SU-DHL-6 (cell line): ENCODE data around the gene ESPN.

Experiments
- H2AFZ ChIP-seq: fragments of 200-600 bp; sonication (generic); 2 replicates; pipeline ENCODE4 v1.6.1; 2014; ENCODE audit warnings: low read depth, mild to moderate bottlenecking, moderate library complexity, mixed read lengths, antibody characterized with exemption, low read length; ENCODE audit not compliant: severe bottlenecking
- H3F3A ChIP-seq: fragments of 200-600 bp; shearing (Covaris generic); 2 replicates; pipeline ENCODE4 v1.6.0; 2016; ENCODE audit warnings: antibody characterized with exemption, mild to moderate bottlenecking; ENCODE audit not compliant: insufficient read depth
- H3K27ac ChIP-seq: fragments of 200-600 bp; sonication (generic); 2 replicates; pipeline ENCODE4 v1.5.1; 2016; ENCODE audit warnings: low read depth, mild to moderate bottlenecking, low read length, moderate library complexity, mixed read lengths
- H3K27me3 ChIP-seq: fragments of 200-600 bp; sonication (generic), shearing (Covaris generic); 2 replicates; pipeline ENCODE4 v1.6.0; 2014; ENCODE audit warnings: mild to moderate bottlenecking, low read length
- H3K36me3 ChIP-seq: fragments of 200-600 bp; sonication (generic); 2 replicates; pipeline ENCODE4 v1.6.1; 2014; ENCODE audit warnings: mild to moderate bottlenecking, low read length, mixed read lengths
- H3K4me2 ChIP-seq: fragments of 300-600, 200-600 bp; shearing (Covaris generic), sonication (generic); 2 replicates; pipeline ENCODE4 v1.6.0; 2014; ENCODE audit warnings: low read length, low read depth, mild to moderate bottlenecking; ENCODE audit not compliant: poor library complexity, severe bottlenecking
- H3K4me3 ChIP-seq: fragments of 200-600 bp; sonication (generic); 2 replicates; pipeline ENCODE4 v1.5.1; 2014; ENCODE audit warnings: antibody characterized with exemption, low read length, mild to moderate bottlenecking, mixed read lengths; ENCODE audit not compliant: insufficient read depth, poor library complexity, severe bottlenecking
- H3K79me2 ChIP-seq: fragments of 200-600 bp; sonication (generic); 2 replicates; pipeline ENCODE4 v1.6.1; 2014; ENCODE audit warnings: mild to moderate bottlenecking, low read length, moderate library complexity; ENCODE audit not compliant: insufficient read depth
- H3K9ac ChIP-seq: fragments of 200-600 bp; sonication (generic); 2 replicates; pipeline ENCODE4 v1.7.0; 2014; ENCODE audit warnings: mild to moderate bottlenecking, low read length
- H3K9me2 ChIP-seq: fragments of 200-600 bp; sonication (generic); replicated peaks from 2 replicates; pipeline ENCODE4 v1.6.1; 2014; ENCODE audit warnings: low read length; ENCODE audit not compliant: insufficient read depth
- H3K9me3 ChIP-seq: fragments of 200-600 bp; sonication (generic); 2 replicates; pipeline ENCODE4 v1.6.1; 2014; ENCODE audit warnings: low read length, mixed read lengths; ENCODE audit not compliant: insufficient read depth
- H4K20me1 ChIP-seq: fragments of 200-600 bp; sonication (generic); 2 replicates; pipeline ENCODE4 v1.6.1; 2014; ENCODE audit warnings: low read depth, mild to moderate bottlenecking, antibody characterized with exemption, low read length, moderate library complexity, mixed read lengths
- CTCF ChIP-seq: fragments of 200-600 bp; sonication (generic); IDR thresholded peaks from one replicate; pipeline ENCODE4 v1.5.1; 2017; ENCODE audit warnings: antibody characterized with exemption, mild to moderate bottlenecking, low read length, moderate library complexity; ENCODE audit not compliant: insufficient read depth, poor library complexity, severe bottlenecking
- EZH2phosphoT487 ChIP-seq: fragments of 200-600 bp; sonication (generic), shearing (Covaris generic); conservative IDR thresholded peaks from 2 replicates; pipeline ENCODE4 v1.6.1; 2018; ENCODE audit warnings: mild to moderate bottlenecking, antibody characterized with exemption, low read length, moderate library complexity, mixed read lengths

Gene ESPN

GRCh38 chr1:6483017-6483760, 58.6 kb downstream of the ESPN start:
- no peaks in the 10 kb centered on the region for H4K20me1 ChIP-seq
- no peak overlapping the region for H3K4me2 ChIP-seq
- H3K79me2 ChIP-seq: no peaks in the 10 kb centered on the region
- H3K4me3 ChIP-seq: no peak overlapping the region
- H3K27ac ChIP-seq: no peak overlapping the region
- no peaks in the 10 kb centered on the region for H3K9me2 ChIP-seq
- no peaks in the 10 kb centered on the region for H3K36me3 ChIP-seq
- no peak for TF ChIP-seq EZH2phosphoT487
- TF ChIP-seq CTCF: no peak
- no peaks in the 10 kb centered on the region for H3K27me3 ChIP-seq
- H3K9me3 ChIP-seq: no peaks in the 10 kb centered on the region
- H3K9ac ChIP-seq: no peak overlapping the region
- no peaks in the 10 kb centered on the region for H3F3A ChIP-seq
- H2AFZ ChIP-seq: no peak overlapping the region

GRCh38 chr1:6483761-6484117, 59.2 kb downstream of the ESPN start:
- Histone ChIP-seq H3K4me2 (no peak overlapping the region), H3F3A (no peaks in the 10 kb centered on the region), H2AFZ (no peak overlapping the region), H3K9ac (no peak overlapping the region), H3K9me3 (no peaks in the 10 kb centered on the region), H3K9me2 (no peaks in the 10 kb centered on the region), H3K79me2 (no peaks in the 10 kb centered on the region), H3K36me3 (no peaks in the 10 kb centered on the region), H3K27me3 (no peaks in the 10 kb centered on the region), H4K20me1 (no peaks in the 10 kb centered on the region), H3K4me3 (no peak overlapping the region), H3K27ac (no peak overlapping the region)
- no peak for TF ChIP-seq CTCF
- no peak for TF ChIP-seq EZH2phosphoT487

GRCh38 chr1:6484826-6485167, 60.2 kb downstream of the ESPN start:
- Histone ChIP-seq H3K4me2 (no peak overlapping the region), H3K27me3 (no peaks in the 10 kb centered on the region), H3K4me3 (no peak overlapping the region)

More at GRCh38 chr1:6484826-6485167, 60.2 kb downstream of the ESPN start:
- Histone ChIP-seq H2AFZ (no peak overlapping the region), H3K27ac (no peak overlapping the region), H4K20me1 (no peaks in the 10 kb centered on the region), H3K9me2 (no peaks in the 10 kb centered on the region), H3K79me2 (no peaks in the 10 kb centered on the region), H3K36me3 (no peaks in the 10 kb centered on the region), H3K9me3 (no peaks in the 10 kb centered on the region), H3F3A (no peaks in the 10 kb centered on the region), H3K9ac (no peak overlapping the region)
- no peak for TF ChIP-seq CTCF
- TF ChIP-seq EZH2phosphoT487: no peak
